ENCODE measurements around the gene LHFPL2. TPM values are rescaled to one million over a fixed set of nuclear protein-coding genes. Genes with fewer than 3 reads are reported as not detected.

The LHFPL2 gene
- total and polyA plus RNA-seq, 5 experiments from 2014 or later = 0.15 to 1.8 (median 0.56) TPM

- no peaks in the 10 kb centered on the region for H3K9me3 Mint-ChIP-seq
- H3K4me1 Mint-ChIP-seq = no peaks in the 10 kb centered on the region
- no peak for DNase-seq
- H3K27ac Mint-ChIP-seq = no peak overlapping the region
- peaks cover 0 to 10% (median 2%) of the 10 kb centered on the region in 5 donors for H3K27me3 Mint-ChIP-seq
- POLR2A ChIA-PET = no interaction called here
- H3K36me3 Mint-ChIP-seq = no peaks in the 10 kb centered on the region
- ATAC-seq = no peak
- H3K4me3 Mint-ChIP-seq = no peak overlapping the region
These were observed 11.8 kb upstream of the LHFPL2 start for GRCh38 chr5:78660401-78660800.

- POLR2A ChIA-PET = no interaction called here
- DNase-seq (no peak), ATAC-seq (no peak)
- Mint-ChIP-seq H3K36me3 (no peaks in the 10 kb centered on the region), H3K4me1 (no peaks in the 10 kb centered on the region), H3K27me3 (peaks cover 0 to 12% (median 2%) of the 10 kb centered on the region in 5 donors), H3K4me3 (no peak overlapping the region), H3K9me3 (no peaks in the 10 kb centered on the region), H3K27ac (no peak overlapping the region)
These were observed 11.1 kb upstream of the LHFPL2 start for GRCh38 chr5:78659714-78660113.

GRCh38 chr5:78659114-78659513 lies 10.5 kb upstream of the LHFPL2 start:
- no peak for DNase-seq
- Mint-ChIP-seq H3K4me1 (no peaks in the 10 kb centered on the region), H3K27me3 (peaks cover 0 to 12% (median 2%) of the 10 kb centered on the region in 5 donors)

GRCh38 chr5:78657201-78657600 lies 8.6 kb upstream of the LHFPL2 start:
- Mint-ChIP-seq H3K36me3 (no peaks in the 10 kb centered on the region), H3K9me3 (no peaks in the 10 kb centered on the region), H3K27me3 (peaks cover 0 to 15% (median 3%) of the 10 kb centered on the region in 5 donors), H3K4me1 (no peaks in the 10 kb centered on the region), H3K4me3 (no peak overlapping the region), H3K27ac (no peak overlapping the region)
- DNase-seq = no peak
- no peak for ATAC-seq
- POLR2A ChIA-PET = no interaction called here

More at GRCh38 chr5:78659114-78659513, 10.5 kb upstream of the LHFPL2 start:
- ATAC-seq = no peak
- no peak overlapping the region for H3K27ac Mint-ChIP-seq
- no peaks in the 10 kb centered on the region for H3K36me3 Mint-ChIP-seq
- H3K9me3 Mint-ChIP-seq = no peaks in the 10 kb centered on the region
- no peak overlapping the region for H3K4me3 Mint-ChIP-seq
- POLR2A ChIA-PET = no interaction called here

- no peaks in the 10 kb centered on the region for H3K9me3 Mint-ChIP-seq
- ATAC-seq (no peak), DNase-seq (no peak)
- no peaks in the 10 kb centered on the region for H3K4me1 Mint-ChIP-seq
- no peaks in the 10 kb centered on the region for H3K36me3 Mint-ChIP-seq
- H3K27me3 Mint-ChIP-seq = peaks cover 0 to 15% (median 5%) of the 10 kb centered on the region in 5 donors
- no peak overlapping the region for H3K4me3 Mint-ChIP-seq
- POLR2A ChIA-PET = no interaction called here
- no peak overlapping the region for H3K27ac Mint-ChIP-seq
These were observed 7.2 kb upstream of the LHFPL2 start for GRCh38 chr5:78655746-78656290.

- Mint-ChIP-seq H3K4me3 (no peak overlapping the region), H3K9me3 (no peaks in the 10 kb centered on the region), H3K4me1 (peaks cover 0 to 6% (median 4%) of the 10 kb centered on the region in 4 donors), H3K36me3 (peaks cover 0 to 4% (median 0%) of the 10 kb centered on the region in 3 donors), H3K27ac (no peak overlapping the region), H3K27me3 (peaks cover 9 to 24% (median 12%) of the 10 kb centered on the region in 5 donors)
- DNase-seq (no peak), ATAC-seq (no peak)
- POLR2A ChIA-PET = no interaction called here
These were observed 5.8 kb upstream of the LHFPL2 start for GRCh38 chr5:78654386-78654785.

GRCh38 chr5:78653681-78654366 lies 5.3 kb upstream of the LHFPL2 start:
- H3K27me3 Mint-ChIP-seq = peaks cover 9 to 24% (median 14%) of the 10 kb centered on the region in 5 donors
- peaks cover 0 to 6% (median 4%) of the 10 kb centered on the region in 4 donors for H3K4me1 Mint-ChIP-seq
- POLR2A ChIA-PET = no interaction called here
- no peak for DNase-seq
- ATAC-seq = no peak
- no peak overlapping the region for H3K27ac Mint-ChIP-seq
- H3K4me3 Mint-ChIP-seq = no peak overlapping the region
- H3K36me3 Mint-ChIP-seq = peaks cover 0 to 4% (median 0%) of the 10 kb centered on the region in 3 donors
- no peaks in the 10 kb centered on the region for H3K9me3 Mint-ChIP-seq

GRCh38 chr5:78653031-78653430 lies 4.5 kb upstream of the LHFPL2 start:
- peaks cover 9 to 18% (median 13%) of the 10 kb centered on the region in 5 donors for H3K27me3 Mint-ChIP-seq
- POLR2A ChIA-PET = no interaction called here
- no peaks in the 10 kb centered on the region for H3K9me3 Mint-ChIP-seq
- H3K4me1 Mint-ChIP-seq = peaks cover 0 to 6% (median 4%) of the 10 kb centered on the region in 4 donors
- ATAC-seq = no peak
- H3K4me3 Mint-ChIP-seq = no peak overlapping the region
- no peak for DNase-seq
- H3K36me3 Mint-ChIP-seq = peaks cover 0 to 4% (median 0%) of the 10 kb centered on the region in 3 donors
- H3K27ac Mint-ChIP-seq = no peak overlapping the region

- Mint-ChIP-seq H3K36me3 (peaks cover 0 to 4% (median 0%) of the 10 kb centered on the region in 3 donors), H3K9me3 (no peaks in the 10 kb centered on the region), H3K4me3 (no peak overlapping the region), H3K4me1 (peaks cover 6 to 18% (median 16%) of the 10 kb centered on the region in 4 donors), H3K27ac (no peak overlapping the region), H3K27me3 (peaks cover 21 to 26% (median 25%) of the 10 kb centered on the region in 5 donors)
- DNase-seq = no peak
- no peak for ATAC-seq
- POLR2A ChIA-PET = no interaction called here
These were observed 2.9 kb upstream of the LHFPL2 start for GRCh38 chr5:78651468-78651867.

- Mint-ChIP-seq H3K4me1 (peaks cover 6 to 19% (median 16%) of the 10 kb centered on the region in 4 donors), H3K9me3 (no peaks in the 10 kb centered on the region), H3K4me3 (peak overlapping the region in 4 of 10 donors; percentile 76 to 89 (median 82)), H3K36me3 (peaks cover 0 to 4% (median 0%) of the 10 kb centered on the region in 3 donors), H3K27ac (no peak overlapping the region), H3K27me3 (peaks cover 26 to 36% (median 29%) of the 10 kb centered on the region in 5 donors)
- ATAC-seq (no peak), DNase-seq (no peak)
- POLR2A ChIA-PET = no interaction called here
These were observed 2.0 kb upstream of the LHFPL2 start for GRCh38 chr5:78650531-78650930.

- peak overlapping the region in 2 of 10 donors; percentile 7 to 77 for H3K27ac Mint-ChIP-seq
- H3K9me3 Mint-ChIP-seq = no peaks in the 10 kb centered on the region
- H3K36me3 Mint-ChIP-seq = peaks cover 0 to 4% (median 0%) of the 10 kb centered on the region in 3 donors
- no peak for DNase-seq
- POLR2A ChIA-PET = no interaction called here
- H3K27me3 Mint-ChIP-seq = peaks cover 28 to 41% (median 32%) of the 10 kb centered on the region in 5 donors
- ATAC-seq = no peak
- peak overlapping the region; percentile 16 to 89 (median 72) for H3K4me3 Mint-ChIP-seq
- H3K4me1 Mint-ChIP-seq = peaks cover 6 to 19% (median 16%) of the 10 kb centered on the region in 4 donors
These were observed 1.4 kb upstream of the LHFPL2 start for GRCh38 chr5:78649861-78650496.

- Mint-ChIP-seq H3K36me3 (peaks cover 0 to 4% (median 0%) of the 10 kb centered on the region in 3 donors), H3K27ac (no peak overlapping the region), H3K4me1 (peaks cover 6 to 19% (median 16%) of the 10 kb centered on the region in 4 donors), H3K9me3 (no peaks in the 10 kb centered on the region), H3K4me3 (peak overlapping the region in 7 of 10 donors; percentile 9 to 83 (median 68)), H3K27me3 (peaks cover 31 to 49% (median 35%) of the 10 kb centered on the region in 5 donors)
- DNase-seq (no peak), ATAC-seq (no peak)
- POLR2A ChIA-PET = no interaction called here
These were observed 681 bp upstream of the LHFPL2 start for GRCh38 chr5:78649211-78649695.

GRCh38 chr5:78647838-78648358 lies 674 bp downstream of the LHFPL2 start:
- H3K4me3 Mint-ChIP-seq = peak overlapping the region; percentile 58 to 87 (median 76)
- DNase-seq = no peak
- ATAC-seq = peak in 1 of 2 donors; percentile 13
- H3K4me1 Mint-ChIP-seq = peaks cover 6 to 19% (median 16%) of the 10 kb centered on the region in 4 donors
- H3K36me3 Mint-ChIP-seq = peaks cover 0 to 4% (median 0%) of the 10 kb centered on the region in 3 donors
- POLR2A ChIA-PET = no interaction called here
- H3K9me3 Mint-ChIP-seq = no peaks in the 10 kb centered on the region
- peak overlapping the region in 1 of 10 donors; percentile 62 for H3K27ac Mint-ChIP-seq
- peaks cover 35 to 58% (median 36%) of the 10 kb centered on the region in 5 donors for H3K27me3 Mint-ChIP-seq
